Activated gamma-delta T cell treated with Interleukin-2 at 50 U/mL for 16 hours (primary cell): ENCODE measurements around the gene CERS4.
A peak's percentile ranks its signal among the peaks of the same experiment; 100 is the strongest.
"Not testable (repeated sequence)": the region's sequence is repeated elsewhere in the genome, so short reads cannot be mapped to it uniquely, and the experiment has no call there.

ENCODE experiments used
- DNase-seq: peaks from one replicate; pipeline ENCODE4 v3.0.0-alpha.2; 2020

The CERS4 gene

DNA sequence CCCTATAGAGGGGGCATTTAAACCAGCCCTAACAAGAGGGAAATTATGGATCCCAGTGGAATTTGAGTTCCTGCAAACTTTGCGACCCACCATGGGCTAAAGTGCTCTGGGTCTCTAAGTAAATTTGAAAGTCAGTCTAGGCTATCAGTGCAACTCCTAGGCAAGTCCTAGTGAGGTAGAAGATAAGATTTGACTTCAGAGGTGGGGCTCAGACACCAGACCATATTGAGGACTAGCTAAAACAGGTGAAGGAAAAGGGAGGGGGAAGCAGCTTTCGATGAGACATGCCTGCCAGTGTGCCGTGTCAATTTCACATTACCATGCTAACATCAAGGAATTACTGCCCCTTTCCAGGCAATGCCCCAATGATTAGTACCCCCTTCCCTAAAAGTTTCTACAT, 60.6 kb downstream of the CERS4 start:
- no peak for DNase-seq

DNA sequence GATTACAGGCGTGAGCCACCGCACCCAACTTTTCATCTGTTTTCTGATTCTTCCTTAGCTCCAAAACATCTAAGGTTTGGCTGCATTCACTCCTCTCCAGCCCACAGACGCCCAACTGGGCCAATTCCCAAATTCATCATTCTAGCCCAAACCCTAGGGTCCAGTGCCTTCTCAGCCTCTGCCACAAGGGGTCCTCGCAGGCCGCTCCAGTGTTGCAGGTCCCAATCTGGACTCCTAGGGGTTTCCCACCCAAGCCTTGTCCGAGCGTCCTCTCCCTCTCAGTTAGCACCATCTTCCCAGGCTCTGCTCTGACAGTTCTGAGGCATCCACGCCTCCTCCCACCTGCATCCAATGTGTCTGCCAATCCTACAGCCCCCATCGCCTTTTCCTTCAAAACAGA, 67.3 kb downstream of the CERS4 start:
- not testable (repeated sequence) for DNase-seq

- not testable (repeated sequence) for DNase-seq
These were observed 82.2 kb downstream of the CERS4 start for GRCh38 chr19:8291337-8291736.

DNA sequence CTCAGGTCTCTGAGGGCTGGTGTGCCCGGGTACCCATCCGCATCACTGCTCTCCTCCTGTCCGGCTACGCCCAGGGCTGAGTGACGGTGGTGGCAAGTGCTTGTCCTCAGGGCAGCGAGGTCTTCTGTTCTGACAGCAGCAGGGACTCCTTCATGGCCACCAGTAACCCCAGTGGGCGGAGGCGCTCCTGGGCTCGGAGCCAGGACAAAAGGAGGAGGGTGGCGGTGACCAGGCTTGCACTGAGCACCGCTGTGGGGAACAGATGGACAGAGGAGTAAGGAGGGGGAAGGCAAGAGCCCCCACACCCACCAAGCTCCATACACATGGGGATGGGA, 93.2 kb downstream of the CERS4 start:
- DNase-seq, result peak; percentile 3

DNA sequence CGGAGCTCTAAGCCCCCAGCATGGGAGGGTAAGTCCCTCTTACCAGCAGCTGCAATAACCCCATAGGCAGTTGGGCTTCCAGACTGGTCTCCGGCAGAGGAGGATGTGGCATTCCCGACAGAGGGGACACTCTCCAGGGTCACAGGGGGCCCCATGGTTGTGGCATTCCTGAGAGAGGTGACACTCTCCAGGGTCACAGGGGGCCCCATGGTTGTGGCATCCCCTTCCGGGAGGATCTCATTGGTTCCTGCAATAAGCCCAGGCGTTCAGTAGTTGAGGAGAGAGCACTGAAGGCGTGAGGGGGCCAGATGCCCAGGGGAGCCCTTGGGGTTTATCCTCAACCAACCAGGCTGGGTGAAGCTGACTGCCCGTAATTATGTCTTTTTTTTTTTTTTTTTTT, 93.6 kb downstream of the CERS4 start:
- no peak for DNase-seq

DNA sequence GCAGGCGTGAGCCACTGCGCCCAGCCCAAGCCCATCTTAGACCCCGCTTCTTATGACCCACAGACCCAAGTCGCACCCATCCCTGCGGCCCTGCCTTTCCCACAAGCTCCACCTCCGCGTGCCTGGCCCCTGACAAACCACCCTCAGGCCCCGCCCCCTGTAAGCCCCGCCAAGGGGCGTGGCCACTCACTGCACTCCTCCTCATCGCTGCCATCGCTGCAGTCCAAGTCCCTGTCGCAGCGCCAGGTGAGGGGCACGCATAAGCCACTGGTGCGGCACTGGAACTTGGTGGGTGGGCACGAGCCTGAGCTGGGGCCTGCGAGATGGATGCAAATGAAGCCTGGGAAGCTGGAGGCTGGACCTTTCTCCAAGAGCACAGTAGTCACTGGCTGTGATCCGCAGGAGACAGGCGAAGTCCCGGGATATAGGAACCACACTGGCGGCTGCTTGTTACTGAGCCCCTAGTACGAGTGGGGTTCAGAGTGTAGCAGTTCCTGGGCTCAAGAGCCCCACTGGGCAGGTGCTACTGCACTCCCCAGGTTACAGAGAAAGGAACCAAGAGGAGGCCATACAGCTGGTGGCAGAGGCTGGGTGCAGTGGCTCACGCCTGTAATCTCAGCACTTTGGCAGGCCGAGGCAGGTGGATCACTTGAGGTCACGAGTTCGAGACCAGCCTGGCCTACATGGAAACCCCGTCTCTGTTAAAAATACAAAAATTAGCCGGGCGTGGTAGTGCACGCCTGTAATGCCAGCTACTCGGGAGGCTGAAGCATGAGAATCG, 95.9 kb downstream of the CERS4 start:
- no peak for DNase-seq

DNA sequence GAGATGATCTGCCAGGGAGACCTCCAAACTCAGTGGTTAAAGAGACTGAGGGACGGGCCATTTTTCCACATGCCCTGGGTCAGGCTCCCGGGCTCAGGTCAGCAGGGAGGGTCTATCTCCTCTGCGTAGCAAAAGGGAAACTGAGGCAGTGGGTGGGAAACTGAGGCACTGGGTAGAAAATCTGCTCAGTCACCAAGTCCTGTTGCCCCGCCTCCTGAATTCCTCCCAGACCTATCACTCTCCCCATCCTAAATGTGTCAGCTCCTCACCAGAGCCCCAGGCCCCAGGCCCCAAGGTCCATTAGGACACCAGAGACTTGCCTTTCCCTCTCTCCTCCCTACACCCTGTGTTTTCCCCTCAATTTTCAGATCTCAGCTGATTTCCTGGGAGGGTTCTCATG, 96.6 kb downstream of the CERS4 start:
- no peak for DNase-seq

DNA sequence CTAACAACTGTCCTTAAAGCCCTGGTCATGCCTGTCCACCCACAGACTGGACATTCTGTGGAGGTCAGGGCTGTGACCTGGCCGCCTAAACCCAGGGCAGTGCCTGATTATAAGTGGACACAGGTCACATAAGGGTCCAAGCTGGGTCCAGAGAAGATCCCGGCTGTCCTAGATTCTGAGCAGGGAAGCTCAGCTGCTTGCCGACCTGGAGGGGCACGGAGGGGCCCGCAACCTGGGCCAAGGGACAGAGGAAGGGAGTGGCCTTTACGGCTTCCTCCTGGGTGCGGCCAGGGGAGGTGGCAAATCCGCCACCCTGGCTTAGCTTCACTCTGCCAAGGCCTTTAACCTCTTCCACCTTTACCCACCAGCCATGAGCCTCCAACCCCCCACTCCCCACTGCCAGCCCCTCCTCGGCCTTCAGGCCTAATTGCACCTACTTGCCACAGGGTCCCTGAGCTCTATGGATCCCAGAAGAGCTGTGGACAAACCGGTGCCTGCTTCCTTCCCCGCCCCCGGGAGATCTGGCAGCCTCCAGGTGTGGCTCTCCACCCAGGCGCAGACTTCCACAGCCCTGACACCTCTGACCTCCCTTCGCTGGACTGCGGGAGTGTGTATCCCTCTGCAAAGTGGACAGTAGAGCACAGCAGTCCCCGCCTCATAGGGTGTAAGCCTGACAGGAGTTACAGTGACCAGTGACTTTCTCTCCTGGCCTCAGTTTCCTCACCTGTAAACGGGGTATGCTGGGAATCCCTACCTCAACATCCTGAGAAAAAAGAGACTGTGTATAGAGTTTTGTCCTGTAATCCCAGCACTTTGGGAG, 97.3 kb downstream of the CERS4 start:
- DNase-seq, result no peak

GRCh38 chr19:8307400-8307964, 98.3 kb downstream of the CERS4 start:
- no peak for DNase-seq

- DNase-seq, result peak; percentile 81
These were observed 99.0 kb downstream of the CERS4 start, which contains the start of gene CD320 for GRCh38 chr19:8307965-8308866. Gene CD320, minus strand, starts transcription at chr19:8308358. Its CDS starts 68 bp downstream, at chr19:8308290.

GRCh38 chr19:8308891-8309291, 99.7 kb downstream of the CERS4 start:
- DNase-seq, result no peak

DNA sequence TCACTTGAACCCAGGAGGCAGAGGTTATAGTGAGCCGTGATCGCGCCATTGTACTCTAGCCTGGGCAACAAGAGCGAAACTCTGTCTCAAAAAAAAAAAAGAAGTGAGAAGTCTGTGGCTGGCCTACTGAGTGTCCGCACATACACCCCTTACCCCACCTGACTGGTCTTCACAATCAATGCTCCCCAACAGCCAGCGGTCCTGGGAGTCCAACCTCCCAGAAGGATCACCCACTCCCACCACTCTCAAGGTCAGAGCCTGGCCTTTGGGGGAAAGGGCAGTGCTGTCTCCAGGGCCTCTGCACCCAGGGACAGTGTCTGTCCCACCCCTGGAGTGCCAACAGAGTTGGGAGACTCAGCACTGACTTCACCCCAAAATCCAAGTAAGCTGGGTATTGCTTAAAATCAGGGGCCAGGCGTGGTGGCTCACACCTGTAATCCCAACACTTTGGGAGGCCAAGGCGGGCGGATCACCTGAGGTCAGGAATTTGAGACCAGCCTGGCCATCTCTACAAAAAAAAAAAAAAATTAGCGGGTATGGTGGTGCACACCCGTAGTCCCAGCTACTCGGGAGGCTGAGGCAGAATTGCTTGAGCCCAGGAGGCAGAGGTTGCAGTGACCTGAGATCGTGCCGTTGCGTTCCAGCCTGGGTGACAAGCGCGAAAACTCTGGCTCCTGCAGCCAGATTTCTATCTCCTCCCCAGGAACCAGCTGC, 101.3 kb downstream of the CERS4 start:
- DNase-seq, result no peak

GRCh38 chr19:8311461-8312260, 102.5 kb downstream of the CERS4 start:
- no peak for DNase-seq
